ENCODE measurements around the gene P4HB.

DNA sequence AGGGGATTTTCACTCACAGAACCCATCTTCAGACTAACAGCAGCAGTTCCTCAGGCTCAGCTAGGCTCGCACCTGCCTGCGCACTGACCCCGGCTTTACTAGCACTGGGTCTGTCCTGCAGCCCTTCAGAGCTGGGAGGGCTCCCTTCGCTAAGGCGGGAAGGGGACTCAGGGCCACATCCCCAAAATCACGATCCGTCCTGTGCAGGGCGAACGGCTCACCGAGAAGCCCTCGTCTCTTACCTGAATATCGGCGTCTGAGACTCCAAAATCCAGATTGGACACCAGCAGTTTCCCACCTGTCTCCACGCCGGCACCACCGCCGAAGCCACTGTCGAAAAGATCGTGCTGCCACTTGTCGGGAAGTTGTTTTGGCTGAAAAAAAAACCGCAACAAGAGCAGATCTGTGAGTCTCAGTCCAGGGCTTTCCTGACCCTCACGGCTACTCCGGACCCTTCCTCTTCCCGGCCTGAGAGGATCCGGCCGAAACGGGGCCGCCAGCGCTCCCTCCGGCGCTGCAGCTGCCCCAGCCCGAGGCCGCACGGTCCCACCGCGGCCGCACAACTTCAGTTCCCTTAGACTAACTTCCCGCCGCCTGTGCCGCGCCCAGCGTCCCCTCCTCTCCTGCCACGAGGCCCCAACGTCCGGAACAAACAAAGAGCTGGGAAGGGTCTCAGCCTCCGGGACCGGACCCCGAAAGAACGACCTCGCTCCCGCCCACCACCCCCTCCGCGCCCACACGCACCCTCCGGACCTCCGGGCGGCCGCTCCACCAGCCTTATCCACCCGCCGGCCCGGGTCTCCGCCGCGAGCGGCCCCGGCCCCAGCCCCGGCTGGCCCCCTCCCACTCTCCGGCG lies 30.3 kb upstream of the P4HB start:
- TF ChIP-seq SIN3A (IDR thresholded peaks at IDR 0.05; ENCODE audit: borderline replicate concordance, insufficient read depth, low read depth, low read length): no peak
- TF ChIP-seq, protein P1, sequence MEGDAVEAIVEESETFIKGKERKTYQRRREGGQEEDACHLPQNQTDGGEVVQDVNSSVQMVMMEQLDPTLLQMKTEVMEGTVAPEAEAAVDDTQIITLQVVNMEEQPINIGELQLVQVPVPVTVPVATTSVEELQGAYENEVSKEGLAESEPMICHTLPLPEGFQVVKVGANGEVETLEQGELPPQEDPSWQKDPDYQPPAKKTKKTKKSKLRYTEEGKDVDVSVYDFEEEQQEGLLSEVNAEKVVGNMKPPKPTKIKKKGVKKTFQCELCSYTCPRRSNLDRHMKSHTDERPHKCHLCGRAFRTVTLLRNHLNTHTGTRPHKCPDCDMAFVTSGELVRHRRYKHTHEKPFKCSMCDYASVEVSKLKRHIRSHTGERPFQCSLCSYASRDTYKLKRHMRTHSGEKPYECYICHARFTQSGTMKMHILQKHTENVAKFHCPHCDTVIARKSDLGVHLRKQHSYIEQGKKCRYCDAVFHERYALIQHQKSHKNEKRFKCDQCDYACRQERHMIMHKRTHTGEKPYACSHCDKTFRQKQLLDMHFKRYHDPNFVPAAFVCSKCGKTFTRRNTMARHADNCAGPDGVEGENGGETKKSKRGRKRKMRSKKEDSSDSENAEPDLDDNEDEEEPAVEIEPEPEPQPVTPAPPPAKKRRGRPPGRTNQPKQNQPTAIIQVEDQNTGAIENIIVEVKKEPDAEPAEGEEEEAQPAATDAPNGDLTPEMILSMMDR (IDR thresholded peaks at IDR 0.05): no peak
- peak in 1 of 2 experiments; percentile 21; a peak in 1 of 4 replicates for TF ChIP-seq REST (IDR thresholded peaks at IDR 0.05; ENCODE audit: insufficient read depth in 1 of 2, low read depth in 2 of 2, low read length in 1 of 2)
